ENCODE results near the gene KRTAP5-3. TPM values are rescaled to one million over a fixed set of nuclear protein-coding genes. Genes with fewer than 3 reads are reported as not detected.

KRTAP5-3 gene
- total and polyA plus RNA-seq, 9 of the 15 experiments (the other 6 are each of a cell fraction or from before 2014, with no cell fraction given): not detected

- TF ChIP-seq RBM15 (IDR thresholded peaks at IDR 0.05; ENCODE audit: insufficient read depth, low read length) (no peak), TEAD4 (IDR thresholded peaks at IDR 0.05; ENCODE audit: low read length) (no peak), TEAD4 (CRISPR knock-in tag; IDR thresholded peaks at IDR 0.05; ENCODE audit: borderline replicate concordance) (no peak), RAD51 (IDR thresholded peaks at IDR 0.05; ENCODE audit: borderline replicate concordance, low read depth) (no peak), PTRF (tag; IDR thresholded peaks at IDR 0.05) (no peak), RB1 (IDR thresholded peaks at IDR 0.05; ENCODE audit: low read depth) (0 out of 2 replicates have a peak, but pooled peaks have one; percentile 14), PHB2 (IDR thresholded peaks at IDR 0.05; ENCODE audit: low read depth) (no peak), YY1 (IDR thresholded peaks at IDR 0.05; ENCODE audit: borderline replicate concordance in 1 of 3, control insufficient read depth in 1 of 3, extremely low read depth in 1 of 3, insufficient read depth in 3 of 3, insufficient read length in 1 of 3, insufficient replicate concordance in 2 of 3, low read depth in 1 of 3, low read length in 2 of 3) (no peak), ZNF121 (CRISPR knock-in tag; conservative IDR thresholded peaks at IDR 0.05) (no peak), RAD21 (CRISPR knock-in tag; conservative IDR thresholded peaks at IDR 0.05 in 1 of 2, IDR thresholded peaks at IDR 0.05 in 1 of 2) (no peak), ZNF239 (CRISPR knock-in tag; IDR thresholded peaks at IDR 0.05) (no peak), GTF2F1 (IDR thresholded peaks at IDR 0.05; ENCODE audit: low read depth, low read length) (no peak), ZNF584 (CRISPR knock-in tag; IDR thresholded peaks at IDR 0.05; ENCODE audit: low read depth) (no peak), SRSF9 (IDR thresholded peaks at IDR 0.05; ENCODE audit: borderline replicate concordance, low read depth, low read length) (no peak), STAT5B (CRISPR knock-in tag; IDR thresholded peaks at IDR 0.05) (no peak), ZNF668 (CRISPR knock-in tag; IDR thresholded peaks at IDR 0.05) (no peak), PKNOX1 (IDR thresholded peaks at IDR 0.05) (peak; percentile 51), SMAD4 (CRISPR knock-in tag; conservative IDR thresholded peaks at IDR 0.05) (no peak), ZC3H11A (IDR thresholded peaks at IDR 0.05; ENCODE audit: low read depth, low read length) (no peak)
- TF ChIP-seq, protein P1, sequence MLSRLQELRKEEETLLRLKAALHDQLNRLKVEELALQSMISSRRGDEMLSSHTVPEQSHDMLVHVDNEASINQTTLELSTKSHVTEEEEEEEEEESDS (CRISPR knock-in tag; IDR thresholded peaks at IDR 0.05): no peak
- TF ChIP-seq, protein P2, sequence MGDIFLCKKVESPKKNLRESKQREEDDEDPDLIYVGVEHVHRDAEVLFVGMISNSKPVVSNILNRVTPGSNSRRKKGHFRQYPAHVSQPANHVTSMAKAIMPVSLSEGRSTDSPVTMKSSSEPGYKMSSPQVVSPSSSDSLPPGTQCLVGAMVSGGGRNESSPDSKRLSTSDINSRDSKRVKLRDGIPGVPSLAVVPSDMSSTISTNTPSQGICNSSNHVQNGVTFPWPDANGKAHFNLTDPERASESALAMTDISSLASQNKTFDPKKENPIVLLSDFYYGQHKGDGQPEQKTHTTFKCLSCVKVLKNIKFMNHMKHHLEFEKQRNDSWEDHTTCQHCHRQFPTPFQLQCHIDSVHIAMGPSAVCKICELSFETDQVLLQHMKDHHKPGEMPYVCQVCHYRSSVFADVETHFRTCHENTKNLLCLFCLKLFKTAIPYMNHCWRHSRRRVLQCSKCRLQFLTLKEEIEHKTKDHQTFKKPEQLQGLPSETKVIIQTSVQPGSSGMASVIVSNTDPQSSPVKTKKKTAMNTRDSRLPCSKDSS (IDR thresholded peaks at IDR 0.05; ENCODE audit: low read depth, partially characterized antibody): no peak
- TF ChIP-seq, protein P3, sequence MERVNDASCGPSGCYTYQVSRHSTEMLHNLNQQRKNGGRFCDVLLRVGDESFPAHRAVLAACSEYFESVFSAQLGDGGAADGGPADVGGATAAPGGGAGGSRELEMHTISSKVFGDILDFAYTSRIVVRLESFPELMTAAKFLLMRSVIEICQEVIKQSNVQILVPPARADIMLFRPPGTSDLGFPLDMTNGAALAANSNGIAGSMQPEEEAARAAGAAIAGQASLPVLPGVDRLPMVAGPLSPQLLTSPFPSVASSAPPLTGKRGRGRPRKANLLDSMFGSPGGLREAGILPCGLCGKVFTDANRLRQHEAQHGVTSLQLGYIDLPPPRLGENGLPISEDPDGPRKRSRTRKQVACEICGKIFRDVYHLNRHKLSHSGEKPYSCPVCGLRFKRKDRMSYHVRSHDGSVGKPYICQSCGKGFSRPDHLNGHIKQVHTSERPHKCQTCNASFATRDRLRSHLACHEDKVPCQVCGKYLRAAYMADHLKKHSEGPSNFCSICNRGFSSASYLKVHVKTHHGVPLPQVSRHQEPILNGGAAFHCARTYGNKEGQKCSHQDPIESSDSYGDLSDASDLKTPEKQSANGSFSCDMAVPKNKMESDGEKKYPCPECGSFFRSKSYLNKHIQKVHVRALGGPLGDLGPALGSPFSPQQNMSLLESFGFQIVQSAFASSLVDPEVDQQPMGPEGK (CRISPR knock-in tag; IDR thresholded peaks at IDR 0.05; ENCODE audit: borderline replicate concordance): no peak
Observed at GRCh38 chr11:1572197-1573076, 35.8 kb downstream of the KRTAP5-3 start, which contains the start of gene DUSP8 (continued).

All from K562 (cell line).